GM23338 (cell line): ENCODE data around the gene PVR.
"Not testable (repeated sequence)": the region's sequence is repeated elsewhere in the genome, so short reads cannot be mapped to it uniquely, and the experiment has no call there.

Experiments used
- CREB1 ChIP-seq: fragments of 250-450 bp; sonication (Bioruptor Pico); IDR thresholded peaks from 2 replicates; pipeline ENCODE4 v1.5.0; 2020; ENCODE audit warnings: low read depth, mild to moderate bottlenecking, moderate library complexity
- CTCF ChIP-seq, 2 experiments: fragments of 200-600 bp in 1 of 2; sonication (generic) in 1 of 2; conservative IDR thresholded peaks; 2 replicates each; pipeline versions ENCODE4 v1.5.1 to v1.6.1; 2016 to 2017; ENCODE audit warnings: antibody characterized with exemption in 2 of 2, low read depth in 2 of 2, mild to moderate bottlenecking in 2 of 2, moderate library complexity in 1 of 2
- ETS1 ChIP-seq: IDR thresholded peaks from 2 replicates; pipeline ENCODE4 v1.6.1; 2016; ENCODE audit warnings: antibody characterized with exemption
- EZH2 ChIP-seq: fragments of 200-600 bp; sonication (generic); IDR thresholded peaks from one replicate; pipeline ENCODE4 v1.8.0; 2017; ENCODE audit warnings: antibody characterized with exemption, mild to moderate bottlenecking, low read depth; ENCODE audit not compliant: unreplicated experiment
- EZH2phosphoT487 ChIP-seq: fragments of 200-600 bp; sonication (generic); IDR thresholded peaks from one replicate; pipeline ENCODE4 v1.8.1; 2018; ENCODE audit warnings: antibody characterized with exemption; ENCODE audit not compliant: unreplicated experiment
- JUNB ChIP-seq: IDR thresholded peaks from one replicate; pipeline ENCODE4 v1.6.1; 2016; ENCODE audit warnings: antibody characterized with exemption; ENCODE audit not compliant: unreplicated experiment
- NANOG ChIP-seq: IDR thresholded peaks from 2 replicates; pipeline ENCODE4 v1.6.1; 2016; ENCODE audit warnings: antibody characterized with exemption, borderline replicate concordance
- POLR2AphosphoS5 ChIP-seq: IDR thresholded peaks from 2 replicates; pipeline ENCODE4 v1.6.1; 2016; ENCODE audit warnings: antibody characterized with exemption, low read depth
- REST ChIP-seq: IDR thresholded peaks from one replicate; pipeline ENCODE4 v1.6.1; 2018; ENCODE audit warnings: antibody characterized with exemption; ENCODE audit not compliant: unreplicated experiment
- STAT1 ChIP-seq: IDR thresholded peaks from one replicate; pipeline ENCODE4 v1.6.1; 2016; ENCODE audit warnings: antibody characterized with exemption; ENCODE audit not compliant: unreplicated experiment
- ZNF114 ChIP-seq: fragments of 250-450 bp; sonication (Bioruptor Pico); IDR thresholded peaks from 2 replicates; pipeline ENCODE4 v1.5.0; 2020; ENCODE audit warnings: mild to moderate bottlenecking, moderate library complexity
- ZNF331 ChIP-seq: fragments of 250-450 bp; sonication (Bioruptor Pico); IDR thresholded peaks from 2 replicates; pipeline ENCODE4 v1.5.0; 2020; ENCODE audit warnings: low read depth, mild to moderate bottlenecking, moderate library complexity

GRCh38 chr19:44631611-44632010 lies 12.1 kb upstream of the PVR start:
- TF ChIP-seq JUNB; CTCF (conservative IDR thresholded peaks at IDR 0.05; ENCODE audit: low read depth in 2 of 2); REST; ZNF331 (CRISPR knock-in tag); EZH2phosphoT487; POLR2AphosphoS5; EZH2; ETS1; STAT1; CREB1 (CRISPR knock-in tag); ZNF114 (CRISPR knock-in tag); NANOG: not testable (repeated sequence)
